ENCODE measurements around the gene FTSJ1.
"Not testable (repeated sequence)": the region's sequence is repeated elsewhere in the genome, so short reads cannot be mapped to it uniquely, and the experiment has no call there.

Gene FTSJ1

DNA sequence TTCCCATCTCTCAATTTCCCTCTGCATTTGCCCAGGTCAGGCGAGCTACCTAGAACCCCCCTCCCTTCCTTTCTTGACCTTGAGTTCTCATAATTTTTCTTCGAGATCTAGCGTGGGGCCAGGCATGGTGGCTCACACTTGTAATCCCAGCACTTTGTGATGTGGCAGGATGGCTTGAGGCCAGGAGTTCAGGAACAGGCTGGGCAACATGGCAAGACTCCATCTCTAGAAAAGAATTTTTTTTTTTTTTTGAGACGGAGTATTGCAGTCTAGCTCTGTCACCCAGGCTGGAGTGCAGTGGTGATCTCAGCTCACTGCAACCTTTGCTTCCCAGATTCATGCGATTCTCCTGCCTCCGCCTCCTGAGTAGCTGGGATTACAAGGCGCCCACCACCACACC, 28.3 kb downstream of the FTSJ1 start:
- no peak for DNase-seq

DNA sequence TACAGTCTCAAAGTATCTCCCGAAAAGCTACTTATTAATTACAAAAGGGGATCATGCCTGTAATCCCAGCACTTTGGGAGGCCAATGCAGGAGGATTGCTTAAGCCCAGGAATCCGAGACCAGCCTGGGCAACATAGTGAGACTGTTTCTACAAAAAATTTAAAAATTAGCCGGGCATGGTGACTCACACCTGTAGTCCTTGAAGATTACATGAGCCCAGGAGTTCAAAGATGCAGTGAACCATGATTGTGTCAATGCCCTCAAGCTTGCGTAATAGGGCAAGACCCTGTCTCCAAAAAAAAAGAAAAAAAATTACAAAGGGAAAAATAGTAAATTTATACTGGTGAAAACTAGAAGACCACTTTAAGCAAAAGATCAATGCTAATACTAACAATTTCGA, 29.5 kb downstream of the FTSJ1 start:
- no peak for DNase-seq

DNA sequence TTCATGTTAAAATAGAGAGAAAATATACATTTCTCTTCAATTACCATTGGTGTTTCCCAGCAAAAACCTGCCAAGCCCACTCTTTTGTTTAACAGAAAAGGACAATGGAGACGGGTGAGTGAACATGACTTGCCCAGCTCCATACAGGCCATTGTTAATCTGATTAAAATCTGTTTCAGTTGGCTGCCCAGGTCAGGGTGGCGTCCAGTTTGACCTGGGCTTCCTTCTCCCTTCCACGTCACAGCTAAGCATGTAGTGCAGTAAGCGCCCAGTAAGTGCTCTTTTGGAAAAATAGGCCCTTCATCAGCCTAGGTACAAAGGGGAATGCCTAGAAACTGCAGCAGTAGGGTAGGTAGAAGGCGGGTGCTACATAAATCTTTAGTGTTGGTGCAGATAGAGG, 31.2 kb downstream of the FTSJ1 start:
- no peak for DNase-seq

DNA sequence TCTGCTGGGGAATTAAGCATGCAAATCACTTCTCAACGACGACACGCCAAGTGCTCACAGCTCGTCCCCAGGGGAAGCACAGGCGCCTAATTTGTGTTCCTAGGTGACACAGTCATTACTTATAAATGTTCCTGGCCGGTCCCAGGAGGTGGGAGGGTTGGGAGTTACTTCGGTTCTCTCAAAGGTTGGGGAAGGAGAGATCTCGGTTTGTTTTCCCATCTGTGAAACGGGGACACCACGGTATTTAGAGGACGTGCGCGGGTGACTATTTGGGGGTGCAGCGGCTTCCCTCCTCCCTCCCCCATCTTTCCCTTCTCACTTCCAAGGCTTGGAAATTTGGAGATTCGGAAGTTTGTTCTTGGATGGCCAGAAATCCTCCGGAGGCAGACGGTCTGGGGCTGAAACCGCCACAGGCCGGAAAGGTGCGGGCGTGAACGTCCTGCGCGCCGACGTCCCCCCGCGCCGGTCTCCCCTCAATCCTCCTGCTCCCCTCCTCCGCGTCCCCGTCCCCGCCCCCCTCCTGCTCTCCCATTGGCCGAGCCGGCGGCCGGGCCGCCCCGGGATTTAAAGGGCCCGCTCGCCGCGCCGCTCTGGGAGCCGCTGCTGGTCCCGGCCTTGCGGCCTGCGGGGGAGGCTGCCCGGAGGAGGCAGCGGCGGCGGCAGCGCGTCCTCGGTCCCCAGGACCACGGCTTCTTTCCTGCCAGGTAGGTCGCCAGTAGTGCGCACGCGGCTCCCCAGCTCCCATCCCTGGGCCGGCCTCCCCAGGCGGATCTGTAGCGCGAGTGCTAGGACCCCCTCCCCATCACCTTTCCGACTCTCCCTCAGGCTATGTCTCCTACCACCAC, 32.6 kb downstream of the FTSJ1 start, which contains the start of gene PORCN:
PORCN (plus strand) TSS at position 593 of the 845 bp plus-strand sequence. CDS start 829 bp downstream, outside the sequence.
- peak; percentile 78 for DNase-seq

DNA sequence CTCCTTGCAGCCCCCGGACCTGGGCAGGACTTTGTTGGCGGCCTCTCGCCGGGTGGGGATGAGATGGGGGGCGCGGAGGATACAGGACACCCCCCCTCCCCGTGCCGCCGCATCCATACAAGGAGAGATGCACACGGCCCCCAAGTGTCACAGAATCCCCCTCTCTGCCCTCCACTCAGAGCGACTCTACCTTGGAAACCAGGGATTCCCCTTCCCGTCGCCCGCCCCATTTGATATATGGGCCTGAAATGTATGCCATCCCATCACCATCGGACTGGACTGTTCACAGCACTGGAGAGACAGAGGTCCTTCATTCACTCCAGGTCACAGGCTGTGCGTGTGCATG, 33.2 kb downstream of the FTSJ1 start:
- peak; percentile 30 for DNase-seq

DNA sequence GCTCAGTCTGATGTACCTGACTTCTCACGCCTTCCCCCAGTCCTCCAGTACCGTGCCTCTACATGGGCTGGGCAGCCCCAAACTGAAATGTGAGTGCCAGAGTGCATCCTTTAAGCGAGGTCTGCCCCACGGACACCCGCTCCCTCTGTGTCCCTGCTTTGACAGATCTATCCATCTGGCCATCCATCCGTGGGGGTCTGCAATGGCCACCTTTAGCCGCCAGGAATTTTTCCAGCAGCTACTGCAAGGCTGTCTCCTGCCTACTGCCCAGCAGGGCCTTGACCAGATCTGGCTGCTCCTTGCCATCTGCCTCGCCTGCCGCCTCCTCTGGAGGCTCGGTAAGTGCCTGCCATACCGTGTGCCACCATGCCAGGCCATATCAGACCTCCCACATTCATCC, 33.6 kb downstream of the FTSJ1 start:
- no peak for DNase-seq

DNA sequence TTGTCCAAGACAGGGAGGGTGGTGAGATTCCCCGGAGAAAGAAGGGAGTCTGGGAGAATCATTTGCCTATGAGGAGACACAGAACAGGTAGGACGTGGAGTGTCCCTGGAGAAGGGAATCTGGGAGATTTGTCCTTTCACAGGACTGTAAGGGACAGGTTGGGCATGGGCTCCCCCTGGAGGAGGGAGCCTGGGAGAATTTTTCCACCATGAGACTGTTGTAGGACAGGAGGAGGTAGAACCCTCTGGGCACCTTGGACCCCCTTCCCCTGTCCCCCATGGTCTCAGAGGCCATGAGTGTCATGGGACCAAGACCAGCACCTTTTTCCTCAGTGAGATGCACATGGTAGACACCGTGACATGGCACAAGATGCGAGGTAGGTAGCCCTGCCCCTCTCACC, 35.6 kb downstream of the FTSJ1 start:
- no peak for DNase-seq

DNA sequence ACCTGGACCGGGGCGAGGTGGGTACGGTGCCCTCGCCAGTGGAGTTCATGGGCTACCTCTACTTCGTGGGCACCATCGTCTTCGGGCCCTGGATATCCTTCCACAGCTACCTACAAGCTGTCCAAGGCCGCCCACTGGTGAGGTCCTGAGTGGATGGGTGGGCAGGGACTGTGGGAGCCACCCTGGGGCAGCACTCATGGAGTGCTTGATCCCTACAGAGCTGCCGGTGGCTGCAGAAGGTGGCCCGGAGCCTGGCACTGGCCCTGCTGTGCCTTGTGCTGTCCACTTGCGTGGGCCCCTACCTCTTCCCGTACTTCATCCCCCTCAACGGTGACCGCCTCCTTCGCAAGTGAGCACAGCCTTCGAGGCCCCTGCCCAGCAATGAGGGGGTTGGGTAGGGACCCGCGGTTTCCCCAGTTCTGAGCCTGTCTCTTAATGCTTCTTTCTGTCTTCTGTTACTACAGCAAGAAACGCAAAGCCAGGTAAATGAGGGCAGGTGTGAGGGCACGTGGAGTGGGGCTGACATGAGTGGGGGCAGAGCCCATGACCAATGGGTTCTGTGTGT, 36.5 kb downstream of the FTSJ1 start:
- DNase-seq = no peak

DNA sequence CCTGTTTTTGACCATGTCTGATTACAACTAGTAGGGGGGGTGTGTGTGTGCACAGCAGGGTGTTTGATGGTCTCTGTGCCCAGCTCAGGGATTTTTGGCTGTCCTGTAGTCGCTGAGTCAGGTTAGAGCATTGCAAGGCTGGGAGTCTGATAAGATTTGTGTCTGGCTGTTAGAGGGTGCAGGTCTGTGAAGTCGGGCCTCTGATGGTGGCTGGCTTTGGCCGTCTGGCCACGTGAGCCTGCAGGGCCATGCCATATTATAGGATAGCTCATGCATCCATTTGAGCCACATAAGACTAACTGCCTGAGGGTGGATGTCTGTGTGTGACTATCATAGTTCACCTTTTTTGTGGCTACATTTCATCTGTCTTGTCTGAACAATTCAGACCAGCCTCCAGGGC, 37.7 kb downstream of the FTSJ1 start:
- DNase-seq = no peak

DNA sequence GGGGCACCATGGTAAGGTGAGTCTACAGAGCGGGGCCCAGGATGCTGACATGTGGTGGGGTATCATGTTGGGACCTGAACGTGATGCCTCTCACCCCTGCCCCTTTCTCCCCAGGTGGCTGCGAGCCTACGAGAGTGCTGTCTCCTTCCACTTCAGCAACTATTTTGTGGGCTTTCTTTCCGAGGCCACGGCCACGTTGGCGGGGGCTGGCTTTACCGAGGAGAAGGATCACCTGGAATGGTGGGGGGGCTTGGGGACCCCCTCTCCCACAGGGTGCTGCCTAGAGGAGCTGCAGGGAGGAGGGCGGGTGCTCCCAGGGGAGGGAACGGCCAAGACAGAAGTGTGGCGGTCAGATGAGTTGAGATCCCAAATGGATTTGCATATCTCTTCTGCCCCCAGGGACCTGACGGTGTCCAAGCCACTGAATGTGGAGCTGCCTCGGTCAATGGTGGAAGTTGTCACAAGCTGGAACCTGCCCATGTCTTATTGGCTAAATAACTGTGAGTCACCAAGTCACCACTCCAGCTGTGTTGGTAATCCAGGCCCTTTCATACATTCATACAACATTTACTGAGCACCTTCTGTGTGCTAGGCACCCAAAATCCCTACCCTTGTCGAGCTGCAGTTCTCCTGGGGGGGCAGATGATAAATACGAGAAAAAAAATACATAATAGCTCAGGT, 38.3 kb downstream of the FTSJ1 start:
- no peak for DNase-seq

DNA sequence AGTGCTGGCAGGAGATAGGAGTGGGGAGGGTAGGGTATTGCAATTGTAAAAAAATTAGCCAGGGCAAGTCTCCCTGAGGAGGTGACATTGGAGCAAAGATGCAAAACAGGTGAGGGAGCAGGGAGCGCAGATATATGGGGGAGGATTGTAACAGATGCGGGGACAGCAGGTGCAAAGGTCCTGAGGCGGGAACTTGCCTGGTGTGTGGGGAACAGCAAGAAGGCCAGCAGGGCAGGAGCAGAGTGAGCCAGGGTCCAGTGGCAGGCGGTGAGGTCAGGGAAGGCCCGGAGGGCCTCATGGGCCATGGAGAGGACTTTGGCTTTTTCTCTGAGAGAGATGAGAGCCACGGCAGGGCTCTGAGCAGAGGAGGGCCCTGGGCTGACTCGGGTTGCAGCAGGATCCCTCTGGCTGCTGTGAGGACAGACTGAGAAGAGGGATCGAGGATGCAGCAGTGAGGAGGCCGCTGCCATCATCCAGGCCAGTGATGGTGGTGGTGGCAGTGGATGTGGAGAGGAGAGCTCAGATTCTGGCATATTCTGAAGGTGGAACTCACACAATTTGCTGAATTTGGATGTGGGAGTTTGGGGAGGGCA, 39.0 kb downstream of the FTSJ1 start:
- no peak for DNase-seq

DNA sequence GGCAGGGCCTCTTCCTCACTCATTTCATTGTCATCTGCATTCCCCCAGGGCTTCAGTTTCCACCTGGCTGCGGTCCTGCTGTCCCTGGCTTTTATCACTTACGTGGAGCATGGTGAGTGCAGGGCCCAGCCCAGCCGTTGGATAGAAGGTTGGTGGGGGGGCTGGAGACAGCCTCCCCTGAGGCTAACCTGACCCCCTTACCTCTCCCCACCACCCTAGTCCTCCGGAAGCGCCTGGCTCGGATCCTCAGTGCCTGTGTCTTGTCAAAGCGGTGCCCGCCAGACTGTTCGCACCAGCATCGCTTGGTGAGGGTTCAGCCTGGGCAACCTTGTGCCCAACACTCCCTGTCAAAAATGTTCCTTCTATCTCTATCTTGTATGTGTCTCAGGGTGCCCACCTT, 39.8 kb downstream of the FTSJ1 start:
- DNase-seq = no peak

DNA sequence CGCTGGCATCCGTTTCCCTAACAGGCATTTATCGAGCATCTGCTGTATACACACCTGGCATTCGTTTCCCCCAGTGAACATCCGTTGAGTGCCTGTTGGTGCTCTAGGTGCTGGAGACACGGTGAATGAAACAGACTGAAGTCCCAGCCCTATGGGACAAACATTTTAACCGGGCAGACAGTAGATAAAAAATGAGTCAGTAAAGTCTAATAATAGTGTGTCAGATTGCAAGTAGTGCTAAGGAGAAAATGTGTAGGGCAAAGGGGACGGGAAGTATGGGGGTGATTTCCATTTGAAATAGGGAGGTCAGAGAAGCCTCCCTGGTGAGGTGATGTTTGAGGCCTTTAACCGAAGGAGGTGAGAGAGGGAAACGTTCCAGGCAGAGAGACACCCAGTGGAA, 40.3 kb downstream of the FTSJ1 start:
- no peak for DNase-seq

DNA sequence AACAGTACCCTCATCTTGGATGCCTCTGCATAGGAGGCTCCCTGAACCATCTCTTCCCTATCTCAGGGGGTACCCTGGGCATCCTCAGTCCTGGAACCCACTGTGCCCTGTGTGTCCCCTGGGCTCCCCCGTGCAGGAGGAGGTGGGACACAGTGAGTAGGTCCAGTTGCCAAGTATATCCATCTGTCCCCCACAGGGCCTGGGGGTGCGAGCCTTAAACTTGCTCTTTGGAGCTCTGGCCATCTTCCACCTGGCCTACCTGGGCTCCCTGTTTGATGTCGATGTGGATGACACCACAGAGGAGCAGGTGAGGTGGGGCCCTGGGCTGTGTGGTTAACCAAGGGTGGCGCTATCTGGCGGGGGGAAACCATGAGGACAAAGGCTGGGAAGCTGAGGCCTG, 41.0 kb downstream of the FTSJ1 start:
- no peak for DNase-seq

DNA sequence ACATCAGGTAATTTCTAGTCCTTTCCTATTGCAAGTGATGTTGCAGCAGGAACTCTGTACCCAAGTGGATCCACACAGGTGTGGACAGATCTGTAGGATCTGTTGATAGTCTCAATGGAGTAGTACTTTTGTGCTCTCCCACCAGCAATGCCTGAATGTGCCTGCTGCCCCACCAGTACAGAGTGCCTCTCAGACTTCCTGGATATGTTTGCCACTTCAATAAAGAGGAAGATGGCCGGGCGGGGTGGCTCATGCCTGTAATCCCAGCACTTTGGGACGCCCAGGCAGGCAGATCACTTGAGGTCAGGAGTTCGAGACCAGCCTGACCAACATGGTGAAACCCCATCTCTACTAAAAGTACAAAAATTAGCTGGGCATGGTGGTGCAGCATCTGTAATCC, 43.5 kb downstream of the FTSJ1 start:
- not testable (repeated sequence) for DNase-seq

DNA sequence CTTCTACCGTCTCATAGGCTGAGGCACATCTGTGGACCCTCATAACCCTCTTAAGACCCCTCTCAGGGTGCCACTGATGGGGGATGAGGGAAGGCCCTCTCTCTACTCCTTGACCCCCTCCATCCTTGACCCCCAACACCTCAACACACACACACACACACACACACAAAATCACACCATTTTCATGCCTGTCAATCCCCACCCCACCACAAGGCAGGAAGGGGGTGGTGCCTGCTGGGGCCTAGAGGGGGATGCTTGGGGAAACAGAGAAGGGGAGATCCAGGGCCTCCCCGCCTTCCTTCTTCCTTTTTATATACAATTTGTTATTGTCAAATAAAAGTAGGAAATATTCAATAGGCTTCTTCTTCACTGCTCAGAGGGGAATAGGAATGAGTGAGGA, 44.5 kb downstream of the FTSJ1 start:
- no peak for DNase-seq

DNA sequence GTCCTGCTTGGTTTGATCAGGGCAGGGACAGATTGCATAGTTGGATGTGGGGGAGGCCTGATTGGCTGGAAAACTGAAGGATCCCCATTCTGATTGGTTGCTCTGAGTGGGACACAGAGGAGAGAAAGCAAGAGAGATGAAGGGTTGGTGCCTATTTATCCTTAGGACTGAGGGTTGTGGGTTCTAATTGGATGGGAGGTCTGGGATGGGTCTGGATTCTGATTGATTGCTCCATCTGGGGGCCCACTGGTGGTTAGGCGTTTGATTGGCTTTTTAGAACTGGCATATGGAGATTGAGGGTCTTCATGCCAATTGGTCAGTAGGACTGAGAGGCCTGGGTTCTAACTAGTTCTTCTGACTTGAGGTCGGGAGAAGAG, 45.0 kb downstream of the FTSJ1 start:
- peak; percentile 66 for DNase-seq

DNA sequence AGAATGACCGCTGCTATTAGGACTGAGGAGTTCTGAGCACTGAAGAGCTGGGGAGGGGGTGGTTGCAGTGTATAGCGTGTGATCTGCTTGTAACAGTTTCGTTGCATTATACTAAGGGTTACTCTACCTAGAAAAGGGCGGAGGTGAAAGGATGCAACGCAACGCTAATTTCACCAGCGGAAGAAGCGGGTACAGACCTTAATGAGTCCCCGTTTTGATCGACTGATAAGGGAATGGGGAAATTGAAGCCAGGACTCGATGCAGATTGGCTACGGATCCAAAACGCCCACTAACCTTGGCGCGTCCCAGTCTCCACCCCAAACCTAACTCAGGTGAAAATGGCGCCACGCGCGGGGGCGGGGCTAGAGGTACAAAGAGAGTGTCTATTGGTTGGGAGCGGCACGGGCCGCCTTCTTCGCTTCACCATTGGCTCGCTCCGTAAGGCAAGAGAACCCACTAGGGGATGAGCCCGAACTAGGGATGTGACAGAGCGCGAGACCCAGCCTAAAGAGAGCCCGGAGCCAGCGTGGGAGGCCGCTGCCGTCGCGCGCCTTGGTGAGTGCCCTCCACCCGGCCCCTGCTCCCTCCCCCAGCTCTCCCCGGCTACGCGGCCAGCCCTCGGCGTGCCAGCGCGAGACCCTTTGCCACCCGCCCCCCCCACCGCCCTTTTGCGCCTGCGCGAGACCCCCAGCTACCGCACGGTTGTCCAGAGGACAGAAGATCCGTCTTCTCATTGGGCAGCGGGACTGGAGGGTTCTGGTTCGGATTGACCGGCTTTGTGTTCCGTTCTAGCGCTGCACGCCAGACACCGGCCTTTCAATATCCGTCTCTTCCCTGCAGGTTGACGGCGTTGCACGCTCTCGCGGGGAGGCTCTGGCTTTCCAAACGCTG, 45.6 kb downstream of the FTSJ1 start, which contains the start of gene EBP:
EBP (plus strand) TSS at position 456 of the 891 bp plus-strand sequence. CDS start 1,964 bp downstream, outside the sequence.
- DNase-seq = peak; percentile 96

DNA sequence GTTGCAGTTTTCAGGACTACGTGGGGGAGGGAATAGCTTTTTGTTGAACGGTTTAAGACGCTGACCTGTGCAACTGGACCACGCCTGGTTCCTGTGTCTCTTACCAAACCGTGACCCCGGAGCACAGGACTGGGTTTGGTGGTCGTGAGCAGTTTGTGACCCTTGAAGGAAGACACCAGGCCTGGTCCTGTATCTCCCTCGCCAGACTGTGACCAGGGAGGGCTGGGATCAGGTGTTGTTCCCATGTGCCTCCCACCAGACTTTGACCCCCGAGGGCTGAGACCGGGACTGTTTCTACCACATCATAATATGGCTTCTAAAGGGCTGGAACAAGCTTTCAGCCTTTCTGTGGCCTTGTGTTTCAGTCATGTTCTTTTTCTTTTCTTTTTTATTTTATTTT, 46.3 kb downstream of the FTSJ1 start:
- DNase-seq = peak; percentile 27

DNA sequence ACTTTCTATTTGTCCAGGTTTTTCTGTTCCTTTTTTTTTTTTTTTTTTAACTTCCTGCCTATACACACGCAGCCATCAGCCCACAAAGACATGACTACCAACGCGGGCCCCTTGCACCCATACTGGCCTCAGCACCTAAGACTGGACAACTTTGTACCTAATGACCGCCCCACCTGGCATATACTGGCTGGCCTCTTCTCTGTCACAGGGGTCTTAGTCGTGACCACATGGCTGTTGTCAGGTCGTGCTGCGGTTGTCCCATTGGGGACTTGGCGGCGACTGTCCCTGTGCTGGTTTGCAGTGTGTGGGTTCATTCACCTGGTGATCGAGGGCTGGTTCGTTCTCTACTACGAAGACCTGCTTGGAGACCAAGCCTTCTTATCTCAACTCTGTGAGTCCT, 47.7 kb downstream of the FTSJ1 start:
- DNase-seq = no peak

DNA sequence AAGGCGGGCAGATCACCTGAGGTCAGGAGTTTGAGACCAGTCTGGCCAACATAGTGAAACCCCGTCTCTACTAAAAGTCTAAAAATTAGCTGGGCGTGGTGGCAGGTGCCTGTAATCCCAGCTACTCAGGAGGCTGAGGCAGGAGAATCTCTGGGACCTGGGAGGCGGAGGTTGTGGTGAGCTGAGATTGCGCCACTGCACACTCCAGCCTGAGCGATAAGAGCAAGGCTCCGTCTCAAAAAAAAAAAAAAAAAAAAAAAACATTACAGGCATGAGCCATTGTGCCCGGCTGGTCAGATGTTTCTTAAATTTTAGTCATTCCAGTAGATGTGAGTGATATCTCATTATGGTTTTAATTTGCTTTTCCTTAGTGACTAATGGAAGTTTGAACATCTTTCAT, 49.9 kb downstream of the FTSJ1 start:
- not testable (repeated sequence) for DNase-seq

DNA sequence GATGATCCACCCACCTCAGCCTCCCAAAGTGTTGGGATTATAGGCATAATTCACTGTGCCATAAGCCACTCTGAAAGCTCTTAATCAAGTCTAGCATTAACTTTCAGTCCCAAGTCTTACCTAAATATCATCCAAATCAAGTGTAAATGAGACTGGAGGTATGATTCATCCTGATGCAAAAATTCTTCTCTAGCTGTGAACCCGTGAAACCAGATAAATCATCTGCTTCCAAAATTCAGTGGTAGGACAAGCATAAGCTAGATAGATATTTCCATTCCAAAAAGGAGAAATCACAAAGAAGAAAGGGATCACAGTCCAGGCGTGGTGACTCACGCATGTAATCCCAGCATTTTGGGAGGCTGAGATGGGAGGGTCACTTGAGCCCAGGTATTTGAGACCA, 54.7 kb downstream of the FTSJ1 start:
- no peak for DNase-seq

All from NCI-H146 (cell line).